GM23248 (cell line): ENCODE data around the gene TEX53. TPM values are rescaled to one million over a fixed set of nuclear protein-coding genes. Genes with fewer than 3 reads are reported as not detected.
A peak's percentile ranks its signal among the peaks of the same experiment; 100 is the strongest.

ENCODE experiments used
- DNase-seq: peaks from one replicate; pipeline ENCODE4 v3.0.0-alpha.2; 2015
- H2AFZ ChIP-seq: fragments of 200-600 bp; sonication (generic); 2 replicates; pipeline ENCODE4 v1.6.1; 2016; ENCODE audit warnings: antibody characterized with exemption
- H3F3A ChIP-seq: fragments of 200-600 bp; sonication (generic); 2 replicates; pipeline ENCODE4 v1.6.1; 2016; ENCODE audit warnings: mild to moderate bottlenecking, antibody characterized with exemption, mixed run types; ENCODE audit not compliant: insufficient read depth
- H3K27ac ChIP-seq: fragments of 200-600 bp; sonication (generic); 2 replicates; pipeline ENCODE4 v1.5.1; 2016; ENCODE audit warnings: mild to moderate bottlenecking
- H3K27me3 ChIP-seq: fragments of 200-600 bp; sonication (generic); replicated peaks from 2 replicates; pipeline ENCODE4 v1.6.1; 2016; ENCODE audit warnings: mild to moderate bottlenecking; ENCODE audit not compliant: insufficient read depth
- H3K36me3 ChIP-seq: fragments of 200-600 bp; sonication (generic); 2 replicates; pipeline ENCODE4 v1.6.1; 2016; ENCODE audit warnings: low read depth, mild to moderate bottlenecking
- H3K4me1 ChIP-seq: fragments of 200-600 bp; sonication (generic); 2 replicates; pipeline ENCODE4 v1.6.1; 2016; ENCODE audit warnings: mild to moderate bottlenecking; ENCODE audit not compliant: insufficient read depth
- H3K4me2 ChIP-seq: fragments of 200-600 bp; sonication (generic); one replicate; pipeline ENCODE4 v1.6.1; 2016; ENCODE audit warnings: mild to moderate bottlenecking; ENCODE audit not compliant: unreplicated experiment
- H3K4me3 ChIP-seq: fragments of 200-600 bp; sonication (generic); 2 replicates; pipeline ENCODE4 v1.5.1; 2016; ENCODE audit warnings: mild to moderate bottlenecking
- H3K79me2 ChIP-seq: fragments of 200-600 bp; sonication (generic); 2 replicates; pipeline ENCODE4 v1.6.1; 2016; ENCODE audit warnings: mild to moderate bottlenecking; ENCODE audit not compliant: insufficient read depth
- H3K9ac ChIP-seq: fragments of 200-600 bp; sonication (generic); 2 replicates; pipeline ENCODE4 v1.6.1; 2016; ENCODE audit warnings: mild to moderate bottlenecking
- H3K9me2 ChIP-seq: fragments of 200-600 bp; sonication (generic); 2 replicates; pipeline ENCODE4 v1.6.1; 2016; ENCODE audit warnings: mixed run types, mild to moderate bottlenecking, moderate library complexity; ENCODE audit not compliant: insufficient read depth
- H3K9me3 ChIP-seq: fragments of 200-600 bp; sonication (generic); one replicate; pipeline ENCODE4 v1.6.1; 2017; ENCODE audit warnings: low read depth
- H4K20me1 ChIP-seq: fragments of 200-600 bp; sonication (generic); 2 replicates; pipeline ENCODE4 v1.6.0; 2016; ENCODE audit not compliant: insufficient read depth
- EZH2 ChIP-seq: fragments of 200-600 bp; sonication (generic); IDR thresholded peaks from 2 replicates; pipeline ENCODE4 v1.6.1; 2018; ENCODE audit warnings: antibody characterized with exemption, mild to moderate bottlenecking; ENCODE audit not compliant: insufficient read depth, poor library complexity, severe bottlenecking
- EZH2phosphoT487 ChIP-seq: fragments of 200-600 bp; sonication (generic); IDR thresholded peaks from 2 replicates; pipeline ENCODE4 v1.6.1; 2018; ENCODE audit warnings: antibody characterized with exemption, moderate library complexity, mild to moderate bottlenecking, low read depth; ENCODE audit not compliant: insufficient read depth
- WGBS, 2 experiments: methylation state at CpG; one replicate each; pipeline ENCODE4 v1.1.6; 2015 to 2017; ENCODE audit warnings: low lambda C conversion rate in 2 of 2, low coverage in 1 of 2; ENCODE audit errors: missing lambda C conversion rate in 2 of 2; 5-methylcytosine and 5-hydroxymethylcytosine counted together
- in situ Hi-C: fragments of 300-500 bp; cut with MboI; formaldehyde crosslinking; loops from 2 replicates; pipeline ENCODE4 v1.15.0; 2020
- polyA plus RNA-seq: library from polyadenylated mRNA; unstranded; fragments of >200 nt; fragmentation: Nextera tagmentation; extraction: Ambion mirVana; gene quantifications from 2 replicates; pipeline ENCODE4 v1.2.1, GENCODE V29; 2016
- small RNA-seq: library from RNA; depleted of rRNA; stranded (forward); fragments of <200 nt; gene quantifications from one replicate; pipeline ENCODE3, GENCODE V24; 2014; ENCODE audit warnings: low read depth, low replicate concordance
- total RNA-seq: library from RNA; depleted of rRNA; stranded (reverse); fragments of >200 nt; shearing (Covaris generic); gene quantifications from 2 replicates; pipeline ENCODE4 v1.2.3, GENCODE V29; 2014; rRNA removed

TEX53 gene
- total and polyA plus RNA-seq, 2 experiments from 2014 or later, result not detected

DNA sequence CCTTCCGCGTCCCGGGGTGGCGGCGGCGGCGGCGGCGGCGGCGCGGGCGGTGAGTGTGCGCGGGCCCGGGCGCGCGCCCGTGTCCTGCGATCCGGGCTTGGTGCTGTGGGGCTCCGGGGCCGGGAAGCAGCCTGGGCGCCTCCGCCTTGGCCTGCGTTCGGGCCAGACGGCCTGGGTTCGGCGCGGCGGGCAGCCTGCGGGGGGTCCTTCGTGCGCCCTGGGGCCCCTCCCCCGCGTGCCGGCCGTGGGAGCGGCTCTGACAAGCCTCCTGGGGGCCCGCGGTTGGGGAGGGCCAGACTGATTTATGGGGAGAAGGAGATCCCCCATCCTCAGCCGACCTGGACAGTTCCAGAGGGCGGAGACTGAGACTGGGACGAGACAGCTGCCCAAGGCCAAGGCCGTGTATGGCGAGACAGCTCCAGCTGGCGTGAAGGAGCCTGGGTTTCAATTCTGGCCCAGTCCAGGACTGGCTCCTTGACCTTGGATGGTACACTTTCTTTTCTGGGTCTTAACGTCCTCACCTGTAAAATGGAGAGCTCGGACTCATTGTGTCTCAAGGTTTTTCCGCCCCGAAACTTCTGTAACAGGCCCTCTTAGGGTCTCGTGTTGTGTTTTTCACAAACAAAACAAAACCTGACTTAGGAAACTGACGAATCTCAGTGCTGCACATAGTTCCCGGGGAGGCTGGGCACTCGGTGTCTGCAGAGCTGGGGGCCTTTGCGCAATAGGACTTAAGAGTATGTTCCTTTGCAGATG is 45.9 kb downstream of the TEX53 start:
- in situ Hi-C loops, result no loop called here
- H3F3A ChIP-seq, result peaks cover 18% of the 10 kb centered on the region

DNA sequence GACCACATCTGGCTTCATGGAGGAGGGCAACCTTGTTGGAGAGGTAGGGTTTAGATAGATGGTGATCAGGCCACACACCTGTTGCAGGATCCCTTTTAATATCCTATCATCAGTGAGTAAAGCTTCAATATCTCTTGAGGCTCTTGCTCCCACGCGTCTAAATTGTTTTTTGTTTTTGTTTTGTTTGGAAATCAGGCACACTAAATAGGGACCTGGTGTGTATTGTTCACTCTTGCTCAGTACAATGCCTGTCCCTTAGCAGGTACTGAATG is 49.1 kb downstream of the TEX53 start:
- Histone ChIP-seq H3K4me3 (no peak overlapping the region), H2AFZ (no peak overlapping the region), H3K36me3 (no peaks in the 10 kb centered on the region), H3F3A (peaks cover 30% of the 10 kb centered on the region), H3K9ac (no peak overlapping the region), H3K4me1 (peaks cover 28% of the 10 kb centered on the region), H3K9me2 (no peaks in the 10 kb centered on the region), H3K27ac (no peak overlapping the region), H4K20me1 (no peaks in the 10 kb centered on the region), H3K27me3 (no peaks in the 10 kb centered on the region), H3K4me2 (no peak overlapping the region), H3K79me2 (peaks cover 4% of the 10 kb centered on the region; the same call in 1 of the 2 replicates), H3K9me3 (no peaks in the 10 kb centered on the region)
- no peak for TF ChIP-seq EZH2
- no peak for TF ChIP-seq EZH2phosphoT487
- in situ Hi-C loops, result no loop called here
- WGBS, 2 experiments, result 84 to 87% methylated on average over 2 of the region's 2 CpGs
- no peak for DNase-seq

More for the DNA sequence above, 45.9 kb downstream of the TEX53 start:
- Histone ChIP-seq H3K36me3 (no peaks in the 10 kb centered on the region), H3K9ac (peak overlapping the region; percentile 86), H3K4me3 (peak overlapping the region; percentile 81), H3K4me1 (peaks cover 21% of the 10 kb centered on the region), H3K79me2 (peaks cover 18% of the 10 kb centered on the region; the same call in 1 of the 2 replicates), H3K27ac (peak overlapping the region; percentile 82), H2AFZ (peak overlapping the region; percentile 79), H3K4me2 (peak overlapping the region; percentile 90), H3K9me3 (no peaks in the 10 kb centered on the region), H3K27me3 (no peaks in the 10 kb centered on the region), H4K20me1 (no peaks in the 10 kb centered on the region), H3K9me2 (no peaks in the 10 kb centered on the region)
- no peak for TF ChIP-seq EZH2
- TF ChIP-seq EZH2phosphoT487, result no peak
- peak; percentile 85 for DNase-seq
- WGBS, 2 experiments, result 2% methylated on average over 27 to 31 of the region's 58 CpGs

DNA sequence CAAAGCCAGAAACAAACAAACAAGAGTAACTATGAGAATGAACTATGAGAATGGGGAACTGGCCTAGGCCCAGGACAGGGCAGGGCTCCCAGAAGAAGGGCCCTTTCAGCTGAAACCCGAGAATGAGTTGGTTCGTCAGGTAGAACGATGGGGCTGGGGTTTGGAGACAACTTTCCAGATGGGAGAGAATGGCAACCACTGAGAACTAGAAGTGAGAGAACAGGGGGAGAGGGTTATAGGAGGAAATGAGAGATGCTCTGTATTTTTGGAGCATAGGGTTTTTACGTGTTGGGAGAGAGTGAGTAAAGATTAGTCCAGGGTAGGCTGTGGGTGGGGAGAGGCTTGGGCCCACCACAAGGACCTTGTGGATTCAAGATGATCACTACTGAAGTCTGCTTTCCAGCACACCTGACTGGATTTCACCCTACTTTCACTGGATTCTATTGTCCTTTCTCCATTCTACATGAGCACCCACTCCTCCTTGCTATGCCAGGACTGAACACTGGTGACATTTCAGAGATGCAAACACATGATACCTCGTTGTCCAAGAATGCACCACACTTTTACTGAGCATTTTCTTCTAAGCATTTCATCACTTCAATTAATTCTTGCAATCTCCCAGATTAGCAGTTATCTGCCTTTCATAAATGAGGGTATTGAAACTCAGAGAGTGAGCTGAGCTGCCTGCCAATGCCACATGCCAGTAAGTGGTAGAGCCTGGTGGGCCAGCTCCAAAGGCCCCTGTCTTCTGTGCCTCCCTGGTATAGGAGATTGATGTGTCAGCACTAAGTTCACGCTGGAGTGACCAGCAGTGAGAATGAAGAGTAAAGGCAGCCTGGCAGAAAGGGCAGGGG is 49.7 kb downstream of the TEX53 start:
- Histone ChIP-seq H4K20me1 (no peaks in the 10 kb centered on the region), H3F3A (peaks cover 30% of the 10 kb centered on the region), H3K4me3 (no peak overlapping the region), H3K27me3 (no peaks in the 10 kb centered on the region), H3K27ac (no peak overlapping the region), H3K9me3 (no peaks in the 10 kb centered on the region), H3K36me3 (no peaks in the 10 kb centered on the region), H3K4me2 (no peak overlapping the region), H3K79me2 (no peaks in the 10 kb centered on the region), H3K4me1 (peaks cover 28% of the 10 kb centered on the region), H3K9ac (no peak overlapping the region), H3K9me2 (no peaks in the 10 kb centered on the region), H2AFZ (no peak overlapping the region)
- TF ChIP-seq EZH2phosphoT487 (no peak), EZH2 (no peak)
- DNase-seq, result peak; percentile 13
- 92 to 96% methylated on average over 6 of the region's 6 CpGs for WGBS, 2 experiments
- in situ Hi-C loops, result no loop called here

DNA sequence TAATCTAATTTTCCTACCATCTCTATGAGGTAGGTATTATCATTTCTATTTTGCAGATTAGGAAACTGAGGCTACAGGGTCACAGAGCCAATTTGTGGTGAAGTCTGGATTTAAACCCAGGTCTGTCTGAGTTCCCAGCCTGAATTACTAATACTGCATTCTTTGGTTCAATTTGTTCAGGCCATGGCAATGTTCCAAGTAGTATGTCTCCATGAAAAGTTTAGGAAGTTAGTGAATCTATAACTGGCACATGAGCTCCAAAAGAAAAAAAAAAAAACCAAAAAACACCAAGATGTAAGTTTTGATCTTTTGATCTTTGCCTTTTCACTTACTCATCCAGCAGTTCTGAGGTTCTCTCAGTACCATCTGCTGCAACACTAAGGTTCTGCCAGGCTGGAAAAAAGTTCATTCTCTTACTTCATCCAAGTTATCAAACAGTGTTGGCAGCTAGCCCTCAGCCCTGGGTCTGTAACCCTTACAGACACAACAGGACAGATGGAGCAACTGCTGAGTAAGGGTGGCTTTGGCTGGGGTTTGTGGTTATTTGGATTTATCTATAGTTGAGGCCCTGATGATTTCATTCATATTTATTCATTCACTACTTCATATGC is 50.9 kb downstream of the TEX53 start:
- Histone ChIP-seq H3K4me2 (no peak overlapping the region), H4K20me1 (no peaks in the 10 kb centered on the region), H3K9me2 (no peaks in the 10 kb centered on the region), H3K36me3 (no peaks in the 10 kb centered on the region), H3K27ac (peak overlapping the region; percentile 16; the same call in 1 of the 2 replicates), H3K4me3 (no peak overlapping the region), H2AFZ (no peak overlapping the region), H3F3A (peaks cover 35% of the 10 kb centered on the region), H3K9me3 (no peaks in the 10 kb centered on the region), H3K79me2 (no peaks in the 10 kb centered on the region), H3K27me3 (no peaks in the 10 kb centered on the region), H3K9ac (no peak overlapping the region), H3K4me1 (peaks cover 18% of the 10 kb centered on the region)
- TF ChIP-seq EZH2phosphoT487 (no peak), EZH2 (no peak)
- in situ Hi-C loops, result no loop called here
- DNase-seq, result peak; percentile 92

Small RNA genes lying within 50 kb of the gene (small RNA-seq; reads per million reads assigned to genes)
- gene RF00019, result not detected

Other genes with a start within 250 kb of the TEX53 start
- 0.76 and 1.1 TPM in 2 replicates for gene WHRN, start 152.3 kb downstream of the TEX53 start, total RNA-seq
- gene WHRN, start 152.3 kb downstream of the TEX53 start, polyA plus RNA-seq, result 1.5 and 1.8 TPM in 2 replicates
- 127 and 131 TPM in 2 replicates for gene ATP6V1G1, start 70.0 kb downstream of the TEX53 start, total RNA-seq
- 222 and 230 TPM in 2 replicates for gene ATP6V1G1, start 70.0 kb downstream of the TEX53 start, polyA plus RNA-seq
- gene TMEM268, start 46.5 kb downstream of the TEX53 start, total RNA-seq, result 4.9 and 10.7 TPM in 2 replicates
- 5.1 and 6.9 TPM in 2 replicates for gene TMEM268, start 46.5 kb downstream of the TEX53 start, polyA plus RNA-seq
- gene TEX48, start 24.4 kb upstream of the TEX53 start, total RNA-seq, result not detected in 2 replicates
- not detected in 2 replicates for gene TEX48, start 24.4 kb upstream of the TEX53 start, polyA plus RNA-seq
- gene TNFSF15, start 148.2 kb upstream of the TEX53 start, total RNA-seq, result under 0.01 TPM in 1 of 2 replicates, not detected in the other
- not detected in 2 replicates for gene TNFSF15, start 148.2 kb upstream of the TEX53 start, polyA plus RNA-seq